GM21529 (cell line): ENCODE results near the gene SEMA3A.
"Not testable (repeated sequence)": the region's sequence is repeated elsewhere in the genome, so short reads cannot be mapped to it uniquely, and the experiment has no call there.

Source experiments
- ATAC-seq: cut with Tn5 transposase; IDR thresholded peaks from one replicate; pipeline ENCODE4 v1.9.1; 2021; ENCODE audit not compliant: unreplicated experiment

Gene SEMA3A

GRCh38 chr7:84154991-84155781 lies 39.4 kb downstream of the SEMA3A start:
- ATAC-seq: no peak

GRCh38 chr7:84152995-84153394 lies 41.6 kb downstream of the SEMA3A start:
- no peak for ATAC-seq

- ATAC-seq: not testable (repeated sequence)
Measured at GRCh38 chr7:84150370-84150769, 44.2 kb downstream of the SEMA3A start.

GRCh38 chr7:84149573-84149972 lies 45.0 kb downstream of the SEMA3A start:
- no peak for ATAC-seq

- no peak for ATAC-seq
Measured at GRCh38 chr7:84145892-84146291, 48.7 kb downstream of the SEMA3A start.

- no peak for ATAC-seq
Measured at GRCh38 chr7:84144935-84145334, 49.7 kb downstream of the SEMA3A start.

- ATAC-seq: no peak
Measured at GRCh38 chr7:84144480-84144879, 50.1 kb downstream of the SEMA3A start.

GRCh38 chr7:84142726-84143125 lies 51.9 kb downstream of the SEMA3A start:
- no peak for ATAC-seq

GRCh38 chr7:84139986-84140729 lies 54.4 kb downstream of the SEMA3A start:
- no peak for ATAC-seq

- ATAC-seq: no peak
Measured at GRCh38 chr7:84138411-84138810, 56.2 kb downstream of the SEMA3A start.

GRCh38 chr7:84137812-84138211 lies 56.8 kb downstream of the SEMA3A start:
- no peak for ATAC-seq

- no peak for ATAC-seq
Measured at GRCh38 chr7:84136809-84137208, 57.8 kb downstream of the SEMA3A start.

GRCh38 chr7:84136336-84136735 lies 58.3 kb downstream of the SEMA3A start:
- no peak for ATAC-seq

GRCh38 chr7:84134169-84134568 lies 60.4 kb downstream of the SEMA3A start:
- no peak for ATAC-seq

- ATAC-seq: no peak
Measured at GRCh38 chr7:84125654-84126053, 68.9 kb downstream of the SEMA3A start.

GRCh38 chr7:84123965-84124547 lies 70.5 kb downstream of the SEMA3A start:
- ATAC-seq: no peak

GRCh38 chr7:84122582-84123360 lies 71.8 kb downstream of the SEMA3A start:
- ATAC-seq: no peak

GRCh38 chr7:84117304-84117703 lies 77.3 kb downstream of the SEMA3A start:
- no peak for ATAC-seq

- no peak for ATAC-seq
Measured at GRCh38 chr7:84113906-84114850, 80.4 kb downstream of the SEMA3A start.

- ATAC-seq: no peak
Measured at GRCh38 chr7:84113286-84113685, 81.3 kb downstream of the SEMA3A start.
